Measurements from ENCODE around the gene TUSC1. TPM values are rescaled to one million over a fixed set of nuclear protein-coding genes. Genes with fewer than 3 reads are reported as not detected.

The TUSC1 gene
- 15.0 TPM for total RNA-seq
- long read RNA-seq, transcript TUSC1-201 (1 exons, 2,052 nt) = major isoform, 51 of 51 reads
- long read RNA-seq, partial matches to known transcripts = 0 of 51 reads
- long read RNA-seq, other reads (novel, unspliced or antisense) = 0 of 51 reads

- ATAC-seq = peak; percentile 86
- intact Hi-C loops (cut with DNase I) = no loop called here
- DNase-seq = peak; percentile 93
- TF ChIP-seq CTCF (IDR thresholded peaks at IDR 0.05) = no peak
- peak within 1 kb of the TSS; percentile 89 for H3K4me3 ChIP-seq
- no peaks in the 10 kb centered on the region for H3K9me3 ChIP-seq
- H3K27me3 ChIP-seq = no peaks in the 10 kb centered on the region
- no peaks in the 10 kb centered on the region for H3K36me3 ChIP-seq
- H3K27ac ChIP-seq = peak within 1 kb of the TSS; percentile 99
- peaks cover 9% of the 10 kb centered on the region for H3K4me1 ChIP-seq
These were observed at the start of gene TUSC1 for GRCh38 chr9:25678147-25678666. TUSC1 (minus strand) TSS chr9:25678444; CDS start chr9:25678312, 132 bp downstream.

DNA sequence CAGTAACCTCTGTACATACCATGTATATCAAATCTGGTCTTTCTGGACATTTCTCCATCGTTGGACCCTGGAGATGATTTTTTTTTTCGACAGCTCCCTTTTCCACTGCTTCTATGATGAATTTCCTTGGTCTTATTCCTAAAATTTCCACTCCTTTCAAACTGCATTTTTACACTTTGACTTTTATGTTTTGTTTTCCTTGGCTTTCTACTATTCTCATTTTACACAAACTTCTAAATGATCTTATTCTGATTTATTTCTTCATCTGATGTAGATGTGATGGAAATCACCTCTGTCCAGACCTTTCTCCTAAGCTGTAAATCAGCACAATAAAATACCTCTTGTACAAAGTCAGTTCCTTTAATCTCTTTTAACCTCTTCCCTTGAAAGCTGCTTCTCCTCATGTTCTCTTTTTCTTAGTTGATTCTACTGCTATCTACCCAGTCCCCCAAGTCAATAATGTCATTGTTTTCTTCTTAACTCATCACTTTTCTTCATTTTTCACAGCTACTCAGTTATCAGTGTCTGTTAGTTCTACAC, 48.7 kb upstream of the TUSC1 start:
- H3K4me3 ChIP-seq = no peak overlapping the region
- ATAC-seq (no peak), DNase-seq (no peak)
- H3K27ac ChIP-seq = no peak overlapping the region
- no peaks in the 10 kb centered on the region for H3K4me1 ChIP-seq
- intact Hi-C loops (cut with DNase I) = no loop called here
- no peak for TF ChIP-seq CTCF (IDR thresholded peaks at IDR 0.05)
- no peaks in the 10 kb centered on the region for H3K36me3 ChIP-seq
- no peaks in the 10 kb centered on the region for H3K27me3 ChIP-seq
- no peaks in the 10 kb centered on the region for H3K9me3 ChIP-seq

DNA sequence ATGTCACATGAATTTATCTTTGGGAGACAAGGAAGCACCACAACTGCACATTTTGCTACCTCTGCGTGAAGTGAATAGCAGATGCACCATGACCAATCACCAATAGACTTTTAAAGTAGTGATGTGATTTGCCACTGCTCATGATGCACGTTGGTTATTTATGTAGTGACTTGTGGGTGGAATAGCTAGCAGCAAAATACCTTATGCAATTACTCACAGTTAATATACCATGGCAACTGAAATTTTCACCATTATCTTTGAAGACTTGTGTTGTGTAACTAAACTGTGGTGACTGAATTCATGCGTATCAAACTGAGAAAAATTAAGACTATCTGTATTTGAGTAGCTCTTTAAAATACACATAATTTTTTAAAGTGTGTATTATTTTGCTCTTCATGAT, 46.2 kb upstream of the TUSC1 start:
- Histone ChIP-seq H3K9me3 (no peaks in the 10 kb centered on the region), H3K4me3 (no peak overlapping the region), H3K27ac (no peak overlapping the region), H3K27me3 (no peaks in the 10 kb centered on the region), H3K4me1 (no peaks in the 10 kb centered on the region), H3K36me3 (no peaks in the 10 kb centered on the region)
- no peak for TF ChIP-seq CTCF (IDR thresholded peaks at IDR 0.05)
- ATAC-seq (no peak), DNase-seq (no peak)
- intact Hi-C loops (cut with DNase I) = no loop called here

DNA sequence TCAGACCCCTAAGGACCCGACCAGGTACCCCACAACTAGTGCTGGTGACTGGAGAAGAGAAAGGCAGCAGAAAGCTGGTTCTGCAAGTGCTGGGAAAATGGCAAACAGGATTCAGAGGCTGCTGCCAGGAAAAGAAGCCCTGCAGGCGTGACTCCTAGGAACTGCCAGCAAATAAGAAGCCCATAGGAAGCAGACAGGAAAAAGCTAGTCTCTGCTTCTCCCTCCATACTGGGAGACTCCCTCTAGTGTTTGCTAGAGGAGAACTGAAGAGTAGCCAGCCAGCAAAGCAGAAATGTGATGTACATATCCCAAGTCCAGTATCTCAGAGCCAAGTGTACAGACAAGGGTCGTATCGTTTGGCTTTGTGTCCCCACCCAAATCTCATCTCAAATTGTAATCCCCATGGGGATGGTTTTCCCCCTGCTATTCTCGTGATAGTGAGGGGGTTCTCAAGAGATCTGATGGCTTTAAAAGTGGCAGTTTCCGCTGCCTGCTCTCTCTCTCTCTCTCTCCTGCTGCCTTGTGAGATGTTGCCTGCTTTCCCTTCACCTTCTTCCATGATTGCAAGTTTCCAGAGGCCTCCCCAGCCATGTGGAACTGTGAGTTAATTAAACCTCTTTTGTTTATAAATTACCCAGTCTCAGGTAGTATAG, 38.1 kb upstream of the TUSC1 start:
- Histone ChIP-seq H3K36me3 (no peaks in the 10 kb centered on the region), H3K9me3 (no peaks in the 10 kb centered on the region), H3K27me3 (no peaks in the 10 kb centered on the region), H3K4me3 (no peak overlapping the region), H3K27ac (no peak overlapping the region), H3K4me1 (no peaks in the 10 kb centered on the region)
- DNase-seq (no peak), ATAC-seq (peak; percentile 87)
- TF ChIP-seq CTCF (IDR thresholded peaks at IDR 0.05) = peak; percentile 41
- intact Hi-C loops (cut with DNase I) = no loop called here

- no peaks in the 10 kb centered on the region for H3K4me1 ChIP-seq
- no peak for ATAC-seq
- no peaks in the 10 kb centered on the region for H3K27me3 ChIP-seq
- TF ChIP-seq CTCF (IDR thresholded peaks at IDR 0.05) = no peak
- no peak for DNase-seq
- H3K36me3 ChIP-seq = no peaks in the 10 kb centered on the region
- H3K4me3 ChIP-seq = no peak overlapping the region
- intact Hi-C loops (cut with DNase I) = no loop called here
- no peak overlapping the region for H3K27ac ChIP-seq
- no peaks in the 10 kb centered on the region for H3K9me3 ChIP-seq
These were observed 31.7 kb upstream of the TUSC1 start for GRCh38 chr9:25709941-25710340.

All from upper lobe of right lung (tissue), 1 donor.